Mucosa of rectum (tissue), 2 donors: ENCODE measurements around the gene CXorf38.

Experiments used
- H3K27ac ChIP-seq, 2 donors: one replicate each; pipeline ENCODE4 v1.7.0; 2013; ENCODE audit warnings: inconsistent platforms in 2 of 2, low read depth in 2 of 2, low read length in 2 of 2
- H3K27me3 ChIP-seq, 2 donors: one replicate each; pipeline ENCODE4 v1.7.0; 2013; ENCODE audit warnings: low read length in 2 of 2; ENCODE audit not compliant: control insufficient read depth in 2 of 2, insufficient read depth in 2 of 2
- H3K36me3 ChIP-seq, 2 donors: one replicate each; pipeline ENCODE4 v1.7.0; 2013; ENCODE audit warnings: low read length in 2 of 2; ENCODE audit not compliant: control insufficient read depth in 2 of 2, insufficient read depth in 2 of 2
- H3K4me1 ChIP-seq, 2 donors: one replicate each; pipeline ENCODE4 v1.7.0; 2013; ENCODE audit warnings: low read length in 2 of 2, mild to moderate bottlenecking in 1 of 2; ENCODE audit not compliant: control insufficient read depth in 2 of 2, insufficient read depth in 2 of 2
- H3K4me3 ChIP-seq, 2 donors: one replicate each; pipeline ENCODE4 v1.7.0; 2013; ENCODE audit warnings: low read length in 2 of 2
- H3K9ac ChIP-seq, 2 donors: one replicate each; pipeline ENCODE4 v1.7.0; 2013; ENCODE audit warnings: low read length in 2 of 2, low read depth in 1 of 2, mild to moderate bottlenecking in 1 of 2
- H3K9me3 ChIP-seq, 2 donors: one replicate each; pipeline ENCODE4 v1.7.0; 2013; ENCODE audit warnings: low read length in 2 of 2; ENCODE audit not compliant: control insufficient read depth in 2 of 2
- donor health status: healthy.
- donor health status: Normal muscosa, but diverticular disease.

Gene CXorf38

DNA sequence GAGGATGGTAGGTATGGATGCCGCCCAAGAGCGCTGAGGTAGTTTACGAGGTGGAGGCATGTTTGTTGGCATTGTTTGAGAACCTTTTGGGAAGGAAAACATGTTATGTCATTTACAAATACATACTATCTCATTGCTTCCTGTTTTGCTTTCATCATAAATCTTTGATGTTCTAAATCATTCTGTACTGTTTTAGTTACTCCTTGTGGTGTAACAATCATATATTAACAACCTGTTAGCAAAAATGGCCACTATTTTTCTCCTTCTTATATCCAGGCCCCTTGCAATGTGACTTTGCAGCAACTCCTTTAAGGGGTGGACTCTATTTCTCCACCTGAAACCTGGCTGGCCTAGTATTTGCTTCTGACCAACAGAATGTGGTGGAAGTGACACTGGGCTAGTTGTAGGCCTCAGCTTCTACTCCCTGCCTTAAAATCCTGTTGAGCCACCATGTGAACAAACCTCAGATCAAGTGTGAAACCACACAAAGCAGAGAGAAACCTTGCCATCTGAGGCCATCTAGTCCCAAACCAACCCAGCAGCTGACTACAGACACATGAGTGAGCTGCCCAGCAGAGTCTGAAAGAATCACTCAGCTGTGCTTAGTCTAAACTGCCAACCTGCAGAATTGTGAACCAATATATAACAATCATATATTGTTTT lies 15.8 kb upstream of the CXorf38 start:
- Histone ChIP-seq H3K9me3 (no peaks in the 10 kb centered on the region), H3K27ac (no peak overlapping the region), H3K36me3 (peaks cover 26 to 41% of the 10 kb centered on the region in 2 donors), H3K9ac (no peak overlapping the region), H3K4me1 (no peaks in the 10 kb centered on the region), H3K4me3 (no peak overlapping the region), H3K27me3 (peaks cover 4 to 8% of the 10 kb centered on the region in 2 donors)

DNA sequence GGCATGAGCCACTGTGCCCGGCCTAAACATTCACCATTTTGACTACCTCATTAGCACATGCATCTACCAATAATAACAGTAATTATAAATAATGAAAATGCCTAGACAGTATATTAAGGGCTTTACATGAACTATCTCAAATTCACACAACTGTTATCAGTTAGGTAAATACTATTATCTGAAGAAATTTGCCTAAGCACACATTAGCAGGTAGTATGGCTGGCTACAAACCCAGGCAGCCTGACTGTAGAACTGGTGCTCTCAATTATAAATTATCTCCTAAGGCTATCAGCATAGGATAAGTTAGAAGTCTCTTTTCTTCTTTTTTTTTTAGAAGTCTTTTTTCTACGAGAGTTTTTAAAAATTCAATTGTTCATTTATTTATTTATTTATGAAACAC lies 14.1 kb upstream of the CXorf38 start:
- Histone ChIP-seq H3K9me3 (no peaks in the 10 kb centered on the region), H3K27ac (no peak overlapping the region), H3K36me3 (peaks cover 24 to 30% of the 10 kb centered on the region in 2 donors), H3K4me3 (no peak overlapping the region), H3K4me1 (no peaks in the 10 kb centered on the region), H3K9ac (no peak overlapping the region), H3K27me3 (peaks cover 0 to 4% of the 10 kb centered on the region in 2 donors)

DNA sequence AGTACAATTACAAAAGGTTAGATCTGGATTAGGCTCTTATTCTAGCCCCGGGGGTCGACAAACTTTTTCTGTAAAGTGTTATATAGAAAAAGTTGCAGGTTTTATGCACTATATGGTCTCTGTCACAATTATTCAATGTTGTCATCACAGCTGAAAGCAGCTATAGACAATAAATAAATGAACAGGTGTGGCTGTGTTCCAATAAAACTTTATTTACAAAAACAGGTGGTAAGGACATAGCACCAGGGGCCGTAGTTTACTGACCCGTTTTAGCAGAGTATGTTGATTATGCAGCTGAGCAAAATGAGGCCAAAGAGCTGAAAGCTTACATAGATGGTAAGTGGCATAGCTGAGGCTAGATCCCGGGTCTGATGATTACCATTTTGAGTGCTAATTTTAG lies 13.0 kb upstream of the CXorf38 start:
- H3K27ac ChIP-seq: no peak overlapping the region

DNA sequence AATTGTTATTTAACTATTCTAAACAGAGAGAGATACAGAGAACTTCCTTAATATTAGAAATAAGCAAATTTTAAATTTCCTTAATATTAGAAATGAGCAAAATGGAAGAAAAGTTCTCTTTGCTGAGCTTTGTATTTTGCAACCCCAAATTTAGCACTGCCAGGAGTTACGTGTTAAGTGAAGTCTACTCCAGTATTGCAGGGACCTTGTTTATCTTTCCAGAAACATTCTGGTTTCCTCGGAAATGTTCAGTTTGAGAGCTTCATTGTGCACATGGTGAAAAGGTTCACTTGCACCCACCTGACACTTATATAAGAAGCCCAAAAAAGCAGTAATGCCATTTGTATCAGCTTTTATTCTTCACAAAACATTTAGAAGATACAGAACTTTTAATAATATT lies 6.2 kb upstream of the CXorf38 start:
- Histone ChIP-seq H3K4me3 (no peak overlapping the region), H3K4me1 (no peaks in the 10 kb centered on the region), H3K27ac (no peak overlapping the region), H3K9me3 (no peaks in the 10 kb centered on the region), H3K9ac (no peak overlapping the region), H3K27me3 (no peaks in the 10 kb centered on the region), H3K36me3 (peaks cover 15 to 16% of the 10 kb centered on the region in 2 donors)

More for the DNA sequence above, 13.0 kb upstream of the CXorf38 start:
- H3K36me3 ChIP-seq: peaks cover 18 to 26% of the 10 kb centered on the region in 2 donors
- no peaks in the 10 kb centered on the region for H3K9me3 ChIP-seq
- peaks cover 0 to under 1% of the 10 kb centered on the region in 2 donors for H3K27me3 ChIP-seq
- H3K9ac ChIP-seq: no peak overlapping the region
- no peaks in the 10 kb centered on the region for H3K4me1 ChIP-seq
- H3K4me3 ChIP-seq: no peak overlapping the region

DNA sequence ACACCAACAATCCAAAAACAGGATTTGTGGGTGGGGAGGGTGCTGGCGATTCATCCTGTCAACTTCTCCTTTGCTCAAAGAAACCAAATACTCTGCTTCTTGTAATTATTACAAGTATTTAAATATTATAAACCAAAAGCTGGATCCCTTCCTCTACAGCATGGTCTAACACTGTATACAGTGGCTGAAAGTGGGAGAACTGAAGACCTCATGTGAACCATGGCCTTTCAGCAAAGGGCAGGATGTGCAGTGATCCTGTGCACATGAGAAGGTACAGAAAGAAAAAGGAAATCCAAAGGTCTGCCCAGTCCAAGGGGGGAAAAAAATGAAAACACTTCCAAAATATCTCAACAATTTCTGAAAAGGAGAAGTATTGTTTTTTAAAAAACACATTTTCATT lies 5.3 kb upstream of the CXorf38 start:
- peaks cover 15 to 16% of the 10 kb centered on the region in 2 donors for H3K36me3 ChIP-seq
- no peak overlapping the region for H3K4me3 ChIP-seq
- no peak overlapping the region for H3K27ac ChIP-seq
- no peaks in the 10 kb centered on the region for H3K27me3 ChIP-seq
- H3K9ac ChIP-seq: no peak overlapping the region
- H3K9me3 ChIP-seq: no peaks in the 10 kb centered on the region
- peaks cover 3 to 5% of the 10 kb centered on the region in 2 donors for H3K4me1 ChIP-seq

DNA sequence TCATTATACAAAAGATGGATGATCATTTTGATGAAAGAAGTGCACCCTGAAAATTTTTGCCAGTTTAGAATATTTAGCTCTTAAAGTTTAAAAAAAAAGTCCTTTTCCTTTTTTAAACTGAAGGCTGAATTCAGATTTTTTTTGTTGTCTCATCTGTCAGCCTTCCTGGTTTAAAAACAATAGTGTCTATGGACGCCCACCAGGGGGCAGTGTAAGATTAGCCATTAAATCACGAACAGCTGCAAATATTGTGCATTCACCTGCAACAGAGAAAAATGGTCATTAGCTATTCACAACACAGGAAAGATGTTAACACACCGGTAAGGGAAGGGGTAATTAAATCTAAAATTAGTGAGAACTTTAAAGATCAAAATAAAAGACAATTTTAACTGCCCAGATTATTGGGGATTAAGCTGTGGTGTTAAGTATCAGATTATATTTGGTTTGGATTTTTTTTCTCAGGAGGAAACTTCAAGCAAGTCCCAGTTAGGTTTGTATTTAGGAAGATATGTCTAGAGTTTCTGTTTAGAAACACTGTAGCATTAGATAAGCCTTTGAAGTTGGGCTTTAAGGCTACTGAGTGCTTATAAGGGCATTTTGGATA lies 4.4 kb upstream of the CXorf38 start:
- peaks cover 4 to 9% of the 10 kb centered on the region in 2 donors for H3K4me1 ChIP-seq

DNA sequence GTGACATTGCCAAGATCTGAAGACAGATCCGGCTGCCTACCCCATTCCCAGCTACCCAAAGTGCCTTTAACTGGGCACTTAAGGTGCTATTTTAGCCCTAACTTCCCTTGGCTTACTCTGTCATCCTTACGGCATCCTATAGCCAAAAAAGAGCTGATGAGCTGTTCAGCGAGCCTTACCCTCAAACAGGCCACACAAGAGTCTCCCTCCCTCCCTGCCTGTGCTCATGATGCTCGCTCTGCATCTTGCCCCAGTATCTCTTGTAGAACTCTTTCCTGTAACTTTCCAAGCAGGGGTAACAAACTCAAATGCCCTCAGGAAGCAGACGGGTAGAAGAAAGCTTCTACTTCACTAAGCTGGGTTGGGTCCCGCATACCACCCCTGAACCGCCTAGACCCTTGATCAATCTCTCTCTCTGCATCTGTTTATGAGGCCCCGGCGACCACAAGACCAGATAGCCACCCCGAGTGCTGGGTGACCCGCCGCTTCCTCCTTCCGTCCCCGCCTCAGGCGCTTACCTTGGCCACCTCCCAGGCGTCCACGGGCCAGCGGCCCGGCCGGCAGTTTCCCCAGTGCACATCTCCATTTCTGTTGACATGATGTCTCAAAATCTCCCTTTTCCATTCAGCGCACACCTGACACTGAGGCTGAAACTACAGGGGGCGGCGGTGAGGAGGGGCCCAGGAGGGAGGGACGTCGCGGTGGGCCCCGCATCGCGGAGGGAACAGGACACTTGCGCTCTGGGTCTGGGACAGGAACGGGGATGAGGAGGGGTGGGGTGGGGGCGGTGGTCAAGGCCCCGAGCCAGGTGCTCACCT lies 663 bp downstream of the CXorf38 start:
- no peaks in the 10 kb centered on the region for H3K27me3 ChIP-seq
- peak overlapping the region; percentile 77 to 89 for H3K27ac ChIP-seq
- peak overlapping the region; percentile 65 to 72 for H3K4me3 ChIP-seq
- H3K4me1 ChIP-seq: peaks cover 26% of the 10 kb centered on the region in 2 donors
- H3K36me3 ChIP-seq: peaks cover 0 to 2% of the 10 kb centered on the region in 2 donors
- peak overlapping the region; percentile 49 to 76 for H3K9ac ChIP-seq
- no peaks in the 10 kb centered on the region for H3K9me3 ChIP-seq

More for the DNA sequence above, 4.4 kb upstream of the CXorf38 start:
- H3K36me3 ChIP-seq: peaks cover 13 to 16% of the 10 kb centered on the region in 2 donors
- H3K9me3 ChIP-seq: no peaks in the 10 kb centered on the region
- no peak overlapping the region for H3K27ac ChIP-seq
- H3K4me3 ChIP-seq: no peak overlapping the region
- no peak overlapping the region for H3K9ac ChIP-seq
- no peaks in the 10 kb centered on the region for H3K27me3 ChIP-seq

DNA sequence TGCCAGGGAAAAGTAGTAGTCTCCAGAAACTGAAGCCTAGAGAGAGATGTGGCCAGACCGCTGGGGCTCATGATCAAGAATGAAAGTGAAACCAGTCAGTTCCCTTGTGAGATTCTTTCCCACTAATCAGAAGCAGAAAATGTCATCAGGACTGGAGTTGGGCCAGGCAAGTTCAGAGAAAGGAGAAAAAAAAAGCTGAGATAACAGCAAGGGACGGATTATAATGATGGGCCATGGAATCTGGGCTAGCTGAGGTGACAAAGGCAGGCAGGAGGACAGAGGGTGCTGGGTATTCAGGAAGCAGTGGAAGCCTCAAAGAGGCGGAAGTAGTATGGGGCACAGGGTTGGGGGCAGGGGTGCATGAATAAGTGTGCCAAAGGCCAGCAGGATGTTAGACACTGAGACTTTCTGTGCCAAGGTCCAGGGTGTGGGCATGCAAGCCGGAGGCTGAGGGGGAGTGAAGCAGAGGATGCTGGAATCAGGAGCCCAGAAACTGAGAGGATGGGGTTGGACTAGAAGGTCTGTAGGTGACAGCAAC lies 2.5 kb downstream of the CXorf38 start:
- Histone ChIP-seq H3K9me3 (no peaks in the 10 kb centered on the region), H3K27me3 (peaks cover 0 to 2% of the 10 kb centered on the region in 2 donors), H3K4me1 (peaks cover 26% of the 10 kb centered on the region in 2 donors), H3K9ac (peak overlapping the region; percentile 44 to 70), H3K27ac (peak overlapping the region; percentile 84 to 87), H3K36me3 (peaks cover 0 to 4% of the 10 kb centered on the region in 2 donors), H3K4me3 (peak overlapping the region; percentile 70 to 73)

DNA sequence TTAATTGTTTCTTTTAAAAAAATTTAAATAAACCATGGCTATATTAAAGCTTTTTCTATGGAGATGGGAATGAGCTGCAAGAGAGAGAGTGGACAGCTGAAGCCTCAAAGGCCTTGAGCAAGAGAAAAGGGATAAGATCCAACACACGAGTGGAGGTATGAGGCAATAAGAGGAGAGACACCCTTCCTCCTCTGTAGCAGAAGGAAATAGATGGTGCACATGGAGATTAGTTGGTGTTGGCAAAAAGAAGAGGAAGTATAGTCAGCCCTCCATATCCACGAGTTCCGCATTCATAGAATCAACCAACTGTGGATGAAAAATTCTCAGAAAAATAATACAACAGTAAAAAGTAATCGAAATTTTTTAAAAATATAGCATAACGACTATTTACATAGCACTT lies 3.2 kb downstream of the CXorf38 start:
- Histone ChIP-seq H3K27ac (peak overlapping the region; percentile 84 to 87), H3K4me1 (peaks cover 26% of the 10 kb centered on the region in 2 donors), H3K27me3 (peaks cover 0 to 7% of the 10 kb centered on the region in 2 donors), H3K4me3 (peak overlapping the region; percentile 70 to 73), H3K36me3 (peaks cover 3 to 4% of the 10 kb centered on the region in 2 donors), H3K9ac (peak overlapping the region; percentile 44 to 70), H3K9me3 (no peaks in the 10 kb centered on the region)
